Choroid plexus epithelial cell (primary cell): ENCODE results near the gene PPP1R9A.
A peak's percentile ranks its signal among the peaks of the same experiment; 100 is the strongest.

Experiments used
- DNase-seq: peaks from one replicate; pipeline ENCODE4 v3.0.0-alpha.2; 2010; ENCODE audit warnings: low read depth
- H3K4me3 ChIP-seq: 2 replicates; pipeline ENCODE4 v1.5.1; 2011; ENCODE audit warnings: low read depth, mild to moderate bottlenecking, control low read depth, low read length, moderate library complexity
- TF ChIP-seq, protein P1 (sequence below): conservative IDR thresholded peaks from 2 replicates; pipeline ENCODE4 v1.5.1; 2011; ENCODE audit warnings: low read depth, mild to moderate bottlenecking, control low read depth, inconsistent platforms, low read length, moderate library complexity

The PPP1R9A gene

DNA sequence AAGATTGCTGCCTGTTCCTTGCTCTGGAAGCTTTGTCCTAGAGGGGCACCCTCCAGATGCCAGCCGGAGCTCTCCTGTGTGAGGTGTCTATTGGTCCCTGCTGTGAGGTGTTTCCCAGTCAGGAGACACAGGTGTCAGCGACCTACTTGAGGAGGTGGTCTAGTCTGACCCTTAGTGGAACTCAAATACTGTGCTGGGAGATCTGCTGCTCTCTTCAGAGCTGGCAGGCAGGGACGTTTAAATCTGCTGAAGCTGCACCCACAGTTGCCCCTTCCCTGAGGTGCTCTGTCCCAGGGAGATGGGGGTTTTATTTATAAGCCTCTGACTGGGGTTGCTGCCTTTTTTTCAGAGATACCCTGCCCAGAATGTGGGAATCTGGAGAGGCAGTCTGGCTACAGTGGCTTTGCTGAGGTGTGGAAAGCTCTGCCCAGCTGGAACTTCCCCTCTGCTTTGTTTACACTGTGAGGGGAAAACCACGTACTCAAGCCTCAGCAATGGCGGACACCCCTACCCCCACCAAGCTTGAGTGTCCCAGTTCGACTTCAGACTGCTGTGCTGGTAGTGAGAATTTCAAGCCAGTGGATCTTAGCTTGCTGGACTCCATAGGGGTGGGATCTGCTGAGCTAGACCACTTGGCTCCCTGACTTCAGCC is 119.2 kb downstream of the PPP1R9A start:
- no peak overlapping the region for H3K4me3 ChIP-seq
- DNase-seq, result no peak
- TF ChIP-seq, protein P1, sequence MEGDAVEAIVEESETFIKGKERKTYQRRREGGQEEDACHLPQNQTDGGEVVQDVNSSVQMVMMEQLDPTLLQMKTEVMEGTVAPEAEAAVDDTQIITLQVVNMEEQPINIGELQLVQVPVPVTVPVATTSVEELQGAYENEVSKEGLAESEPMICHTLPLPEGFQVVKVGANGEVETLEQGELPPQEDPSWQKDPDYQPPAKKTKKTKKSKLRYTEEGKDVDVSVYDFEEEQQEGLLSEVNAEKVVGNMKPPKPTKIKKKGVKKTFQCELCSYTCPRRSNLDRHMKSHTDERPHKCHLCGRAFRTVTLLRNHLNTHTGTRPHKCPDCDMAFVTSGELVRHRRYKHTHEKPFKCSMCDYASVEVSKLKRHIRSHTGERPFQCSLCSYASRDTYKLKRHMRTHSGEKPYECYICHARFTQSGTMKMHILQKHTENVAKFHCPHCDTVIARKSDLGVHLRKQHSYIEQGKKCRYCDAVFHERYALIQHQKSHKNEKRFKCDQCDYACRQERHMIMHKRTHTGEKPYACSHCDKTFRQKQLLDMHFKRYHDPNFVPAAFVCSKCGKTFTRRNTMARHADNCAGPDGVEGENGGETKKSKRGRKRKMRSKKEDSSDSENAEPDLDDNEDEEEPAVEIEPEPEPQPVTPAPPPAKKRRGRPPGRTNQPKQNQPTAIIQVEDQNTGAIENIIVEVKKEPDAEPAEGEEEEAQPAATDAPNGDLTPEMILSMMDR, result no peak

DNA sequence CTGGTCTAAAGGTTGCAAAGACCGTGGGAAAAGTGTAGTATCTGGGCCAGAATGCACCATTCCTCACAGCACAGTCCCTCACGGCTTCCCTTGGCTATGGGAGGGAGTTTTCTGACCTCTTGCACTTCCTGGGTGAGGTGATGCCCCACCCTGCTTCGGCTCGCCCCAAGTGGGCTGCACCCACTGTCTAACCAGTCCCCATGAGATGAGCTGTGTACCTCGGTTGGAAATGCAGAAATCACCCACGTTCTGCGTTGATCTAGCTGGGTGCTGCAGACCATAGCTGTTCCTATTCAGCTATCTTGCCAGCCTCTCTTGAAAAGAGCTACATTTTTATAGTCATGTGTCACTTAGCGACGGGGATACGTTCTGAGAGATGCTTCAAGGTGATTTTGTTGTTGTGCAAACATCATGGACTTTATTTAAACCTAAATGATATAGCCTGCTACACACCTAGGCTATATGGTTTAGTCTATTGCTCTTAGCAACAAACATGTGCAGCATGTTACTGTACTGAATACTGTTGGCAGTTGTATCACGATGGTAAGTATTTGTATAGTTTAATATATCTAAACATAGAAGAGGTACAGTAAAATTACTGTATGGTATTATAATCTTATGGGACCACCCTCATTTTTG is 120.0 kb downstream of the PPP1R9A start:
- TF ChIP-seq, protein P1, result no peak
- DNase-seq, result no peak
- H3K4me3 ChIP-seq, result no peak overlapping the region

DNA sequence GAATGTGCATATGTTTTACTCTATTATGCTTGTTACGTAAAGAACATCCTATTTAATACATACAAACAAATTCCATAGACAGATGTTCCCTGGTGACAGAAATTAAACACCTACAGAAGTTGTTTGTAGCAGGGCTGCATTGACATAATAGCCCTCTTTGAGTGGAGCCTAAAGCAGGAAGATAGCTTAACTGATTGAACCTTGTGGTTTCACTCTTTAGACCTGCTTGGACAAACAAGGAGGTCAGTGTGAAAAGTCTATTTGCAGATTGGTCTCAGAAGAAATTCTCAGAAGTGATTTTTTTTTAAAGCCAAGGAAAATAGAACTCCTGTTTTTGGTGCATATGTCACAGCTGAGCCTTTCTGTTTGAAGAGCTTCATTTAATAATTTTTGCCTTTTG is 121.3 kb downstream of the PPP1R9A start:
- no peak overlapping the region for H3K4me3 ChIP-seq
- DNase-seq, result no peak
- TF ChIP-seq, protein P1, result no peak

DNA sequence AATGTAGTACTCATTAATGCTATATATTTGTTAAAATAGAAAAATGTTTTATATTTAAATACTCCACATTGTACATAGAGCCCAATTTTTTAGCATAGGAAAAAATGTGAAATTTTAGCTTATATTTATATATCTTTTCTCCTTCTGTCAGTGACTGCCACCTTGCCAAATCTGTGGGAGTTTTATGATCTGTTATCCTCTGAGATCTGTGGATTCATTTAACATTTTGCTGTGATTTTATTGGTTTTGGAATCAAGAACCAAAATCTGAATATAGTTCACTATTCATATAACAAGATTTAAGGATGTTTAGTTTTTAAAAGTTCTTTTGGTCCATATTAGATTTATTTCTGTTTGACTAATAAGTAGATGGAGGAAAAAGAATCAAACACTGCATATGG is 127.9 kb downstream of the PPP1R9A start:
- no peak for DNase-seq
- TF ChIP-seq, protein P1, result no peak
- H3K4me3 ChIP-seq, result no peak overlapping the region

DNA sequence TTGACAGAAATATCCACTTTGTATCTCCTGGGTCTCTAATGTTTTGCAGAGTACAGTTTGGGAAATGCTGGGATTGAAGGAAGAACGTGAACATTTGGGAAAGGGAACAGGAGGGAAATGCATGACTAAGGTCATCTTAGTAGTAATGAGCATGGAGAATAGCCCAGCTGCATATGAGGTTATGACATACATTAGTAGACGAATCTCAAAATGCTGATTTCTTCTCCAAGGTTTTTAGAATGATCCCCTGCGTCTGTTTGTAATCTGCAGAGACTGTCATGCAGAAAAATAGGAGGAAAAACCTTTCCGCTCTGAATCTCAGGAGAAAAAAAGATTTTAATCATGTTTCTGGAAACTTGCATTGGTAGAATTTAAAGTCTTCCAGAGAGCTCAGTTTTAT is 133.6 kb downstream of the PPP1R9A start:
- DNase-seq, result no peak
- TF ChIP-seq, protein P1, result no peak
- H3K4me3 ChIP-seq, result no peak overlapping the region

DNA sequence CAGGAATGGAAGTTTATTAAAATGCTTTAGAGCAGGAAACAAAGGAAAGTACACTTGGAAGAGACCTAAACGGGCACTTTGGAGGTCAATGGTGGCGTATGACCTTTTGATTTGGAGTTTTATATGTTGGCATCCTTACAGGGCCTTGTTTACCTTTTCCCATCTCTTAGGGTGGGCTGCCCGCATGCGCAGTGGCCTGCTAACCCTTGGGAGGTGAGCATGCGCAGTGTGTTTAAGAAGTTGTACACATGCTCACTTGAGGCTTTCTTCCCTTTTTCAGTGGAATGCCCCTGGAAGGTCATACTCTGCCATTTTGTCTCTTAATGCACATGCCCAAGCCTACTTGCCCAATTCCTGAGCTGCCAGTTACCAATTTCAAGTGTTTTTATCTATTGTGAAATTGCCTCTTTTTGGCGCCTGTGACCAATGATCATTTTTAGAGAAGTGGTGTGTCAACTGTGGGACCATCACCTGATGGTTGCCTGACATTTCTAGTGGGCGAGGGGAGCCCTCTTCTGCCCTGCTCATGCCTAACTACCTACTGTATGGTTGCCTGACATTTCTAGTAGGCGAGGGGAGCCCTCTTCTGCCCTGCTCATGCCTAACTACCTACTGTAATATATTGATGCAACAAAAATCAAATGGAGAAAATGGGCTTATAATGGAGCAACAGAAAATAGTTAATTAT is 138.0 kb downstream of the PPP1R9A start:
- TF ChIP-seq, protein P1, result peak; percentile 45
- peak; percentile 36 for DNase-seq
- H3K4me3 ChIP-seq, result no peak overlapping the region
